PC-9 (cell line): Measurements from ENCODE around the gene DSCAML1.

ENCODE experiments used
- CTCF ChIP-seq: fragments of 200-600 bp; sonication (generic); conservative IDR thresholded peaks from 2 replicates; pipeline ENCODE4 v1.6.1; 2017; ENCODE audit warnings: mixed run types, antibody characterized with exemption, mild to moderate bottlenecking, moderate library complexity
- EZH2 ChIP-seq: fragments of 200-600 bp; sonication (generic); IDR thresholded peaks from 2 replicates; pipeline ENCODE4 v1.8.0; 2017; ENCODE audit warnings: antibody characterized with exemption, low read depth

- no peak for TF ChIP-seq CTCF
- no peak for TF ChIP-seq EZH2
Observed at GRCh38 chr11:117520966-117521365, 276.1 kb downstream of the DSCAML1 start.
